Measurements from ENCODE around the gene CPNE2. TPM values are rescaled to one million over a fixed set of nuclear protein-coding genes. Genes with fewer than 3 reads are reported as not detected.

CPNE2 gene
- total and polyA plus RNA-seq, 10 of the 15 experiments (the other 5 are each of a cell fraction or from before 2014, with no cell fraction given), result 3.1 to 22.1 (median 9.9) TPM

DNA sequence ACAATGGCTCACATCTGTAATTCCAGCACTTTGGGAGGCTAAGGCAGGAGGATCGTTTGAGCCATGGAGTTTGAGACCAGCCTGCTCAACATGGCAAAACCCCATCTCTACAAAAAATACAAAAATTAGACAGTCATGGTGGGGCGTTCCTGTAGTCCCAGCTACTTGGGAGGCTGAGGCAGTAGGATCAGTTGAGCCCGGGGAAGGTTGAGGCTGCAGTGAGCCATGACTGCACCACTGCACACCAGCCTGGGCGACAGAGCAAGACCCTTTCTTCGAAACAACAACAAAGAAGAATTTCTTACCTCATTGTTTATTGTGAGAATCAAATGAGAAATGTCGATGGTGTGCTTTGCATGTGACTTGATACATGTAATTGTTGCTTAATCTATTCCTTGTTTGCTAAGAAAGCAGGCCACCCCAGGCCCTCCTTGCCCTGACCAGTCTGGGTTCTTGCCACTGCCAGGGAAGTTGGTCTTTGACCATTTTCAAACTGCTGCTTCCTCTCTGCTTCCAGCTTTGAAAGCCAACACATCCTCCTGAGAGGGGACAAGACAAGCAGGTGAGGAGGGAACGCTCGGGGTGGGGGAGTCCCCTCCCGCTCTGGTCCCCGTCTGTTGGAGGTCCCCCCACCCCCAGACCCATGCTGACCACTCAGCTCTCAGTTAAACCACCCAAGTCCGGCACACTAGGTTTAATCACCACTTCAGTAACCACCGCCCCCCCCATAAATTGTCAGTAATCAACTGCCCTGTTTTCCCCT lies 47.3 kb upstream of the CPNE2 start:
- Histone ChIP-seq H3K4me3 (no peak overlapping the region), H3K79me2 (ENCODE audit: control insufficient read depth, insufficient read depth, low read length) (peaks cover 1% of the 10 kb centered on the region; the same call in 1 of the 2 replicates), H3K4me2 (ENCODE audit: control insufficient read depth, insufficient read depth) (peak overlapping the region; percentile 73), H3K9ac (ENCODE audit: control insufficient read depth, insufficient read depth, low read length) (peak overlapping the region; percentile 37), H3K27ac (ENCODE audit: control insufficient read depth, insufficient read depth) (peak overlapping the region; percentile 76), H2AFZ (ENCODE audit: control insufficient read depth, low read depth, low read length) (peak overlapping the region; percentile 26), H3K4me1 (ENCODE audit: control insufficient read depth, insufficient read depth, low read length) (peaks cover 92% of the 10 kb centered on the region), H3K27me3 (replicated peaks in 1 of 2; ENCODE audit: control insufficient read depth in 2 of 2, insufficient read depth in 2 of 2, low read length in 1 of 2) (no peaks in the 10 kb centered on the region), H3K36me3 (ENCODE audit: control insufficient read depth in 2 of 2, insufficient read depth in 2 of 2, low read length in 1 of 2) (peaks cover 1 to 18% of the 10 kb centered on the region in 2 experiments; a peak in 3 of 4 replicates), H4K20me1 (ENCODE audit: control insufficient read depth, insufficient read depth) (no peaks in the 10 kb centered on the region), H3K9me3 (replicated peaks; ENCODE audit: control insufficient read depth, insufficient read depth, low read length) (no peaks in the 10 kb centered on the region; the same call in 2 of the 3 replicates)
- peak; percentile 0; the same call in 1 of the 3 replicates for ATAC-seq
- ChIA-PET RAD21 (ENCODE audit: unreplicated experiment) (interaction anchor here (0.5 to 4.0 kb wide), 23 partner anchors 12 to 347 kb away, joined by 3 to 115 read pairs (median 4); partner anchors contain the start of genes NLRC5, PSME3IP1 and RSPRY1), POLR2A (interaction anchor here (0.6 to 3.9 kb wide), 10 partner anchors 35 to 101 kb away, joined by 3 to 21 read pairs (median 6); partner anchors contain the start of gene NLRC5), CTCF (interaction anchor here (0.6 to 3.7 kb wide), 31 partner anchors 8 to 252 kb away, joined by 3 to 212 read pairs (median 6); partner anchors contain the start of genes CETP and NLRC5), SMC1A (ENCODE audit: uncharacterized antibody, unreplicated experiment) (interaction anchor here (0.9 to 3.7 kb wide), 18 partner anchors 12 to 187 kb away, joined by 3 to 111 read pairs (median 5); partner anchors contain the start of genes CETP and NLRC5)
- in situ Hi-C loops (cut with MboI) (loop anchor here (5.0 kb wide), 2 partner anchors 73 to 178 kb away; partner anchors contain the start of gene SLC12A3), intact Hi-C loops (cut with micrococcal nuclease; ENCODE audit: unreplicated experiment) (loop anchor here (1.0 to 5.0 kb wide), 3 partner anchors 43 to 183 kb away; no protein-coding TSS in a partner anchor)
- WGBS (ENCODE audit: insufficient coverage, insufficient replicate concordance, low lambda C conversion rate, missing lambda C conversion rate), result 18% methylated on average over 12 of the region's 12 CpGs
- BruUV-seq (replicated peaks), result no TSS peak
- FAIRE-seq, result no peak
- TF ChIP-seq, protein P1, sequence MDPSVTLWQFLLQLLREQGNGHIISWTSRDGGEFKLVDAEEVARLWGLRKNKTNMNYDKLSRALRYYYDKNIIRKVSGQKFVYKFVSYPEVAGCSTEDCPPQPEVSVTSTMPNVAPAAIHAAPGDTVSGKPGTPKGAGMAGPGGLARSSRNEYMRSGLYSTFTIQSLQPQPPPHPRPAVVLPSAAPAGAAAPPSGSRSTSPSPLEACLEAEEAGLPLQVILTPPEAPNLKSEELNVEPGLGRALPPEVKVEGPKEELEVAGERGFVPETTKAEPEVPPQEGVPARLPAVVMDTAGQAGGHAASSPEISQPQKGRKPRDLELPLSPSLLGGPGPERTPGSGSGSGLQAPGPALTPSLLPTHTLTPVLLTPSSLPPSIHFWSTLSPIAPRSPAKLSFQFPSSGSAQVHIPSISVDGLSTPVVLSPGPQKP (IDR thresholded peaks at IDR 0.05; ENCODE audit: low read depth, low read length), result peak; percentile 25; the same call in 1 of the 2 replicates
- TF ChIP-seq ZNF384 (IDR thresholded peaks at IDR 0.05; ENCODE audit: borderline replicate concordance, low read depth, low read length) (no peak), POLR2AphosphoS5 (IDR thresholded peaks at IDR 0.05; ENCODE audit: low read length) (0 out of 2 replicates have a peak, but pooled peaks have one; percentile 20), RUNX3 (IDR thresholded peaks at IDR 0.05; ENCODE audit: low read length) (no peak), POLR2A (IDR thresholded peaks at IDR 0.05; ENCODE audit: low read depth, low read length) (no peak), CBFB (IDR thresholded peaks at IDR 0.05; ENCODE audit: low read depth) (peak; percentile 22; the same call in 1 of the 2 replicates), SPI1 (IDR thresholded peaks at IDR 0.05; ENCODE audit: borderline replicate concordance, insufficient read depth, low read depth, low read length) (no peak), NR2F1 (conservative IDR thresholded peaks at IDR 0.05) (no peak)
- TF ChIP-seq, protein P2, sequence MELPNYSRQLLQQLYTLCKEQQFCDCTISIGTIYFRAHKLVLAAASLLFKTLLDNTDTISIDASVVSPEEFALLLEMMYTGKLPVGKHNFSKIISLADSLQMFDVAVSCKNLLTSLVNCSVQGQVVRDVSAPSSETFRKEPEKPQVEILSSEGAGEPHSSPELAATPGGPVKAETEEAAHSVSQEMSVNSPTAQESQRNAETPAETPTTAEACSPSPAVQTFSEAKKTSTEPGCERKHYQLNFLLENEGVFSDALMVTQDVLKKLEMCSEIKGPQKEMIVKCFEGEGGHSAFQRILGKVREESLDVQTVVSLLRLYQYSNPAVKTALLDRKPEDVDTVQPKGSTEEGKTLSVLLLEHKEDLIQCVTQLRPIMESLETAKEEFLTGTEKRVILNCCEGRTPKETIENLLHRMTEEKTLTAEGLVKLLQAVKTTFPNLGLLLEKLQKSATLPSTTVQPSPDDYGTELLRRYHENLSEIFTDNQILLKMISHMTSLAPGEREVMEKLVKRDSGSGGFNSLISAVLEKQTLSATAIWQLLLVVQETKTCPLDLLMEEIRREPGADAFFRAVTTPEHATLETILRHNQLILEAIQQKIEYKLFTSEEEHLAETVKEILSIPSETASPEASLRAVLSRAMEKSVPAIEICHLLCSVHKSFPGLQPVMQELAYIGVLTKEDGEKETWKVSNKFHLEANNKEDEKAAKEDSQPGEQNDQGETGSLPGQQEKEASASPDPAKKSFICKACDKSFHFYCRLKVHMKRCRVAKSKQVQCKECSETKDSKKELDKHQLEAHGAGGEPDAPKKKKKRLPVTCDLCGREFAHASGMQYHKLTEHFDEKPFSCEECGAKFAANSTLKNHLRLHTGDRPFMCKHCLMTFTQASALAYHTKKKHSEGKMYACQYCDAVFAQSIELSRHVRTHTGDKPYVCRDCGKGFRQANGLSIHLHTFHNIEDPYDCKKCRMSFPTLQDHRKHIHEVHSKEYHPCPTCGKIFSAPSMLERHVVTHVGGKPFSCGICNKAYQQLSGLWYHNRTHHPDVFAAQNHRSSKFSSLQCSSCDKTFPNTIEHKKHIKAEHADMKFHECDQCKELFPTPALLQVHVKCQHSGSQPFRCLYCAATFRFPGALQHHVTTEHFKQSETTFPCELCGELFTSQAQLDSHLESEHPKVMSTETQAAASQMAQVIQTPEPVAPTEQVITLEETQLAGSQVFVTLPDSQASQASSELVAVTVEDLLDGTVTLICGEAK (IDR thresholded peaks at IDR 0.05; ENCODE audit: borderline replicate concordance), result peak; percentile 28; the same call in 1 of the 2 replicates
- DNase-seq (ENCODE audit: low read depth, low spot score), result no peak
